Mucosa of rectum (tissue), 2 donors: ENCODE measurements around the gene TYW3.

Experiments used
- H3K27ac ChIP-seq, 2 donors: one replicate each; pipeline ENCODE4 v1.7.0; 2013; ENCODE audit warnings: inconsistent platforms in 2 of 2, low read depth in 2 of 2, low read length in 2 of 2
- H3K27me3 ChIP-seq, 2 donors: one replicate each; pipeline ENCODE4 v1.7.0; 2013; ENCODE audit warnings: low read length in 2 of 2; ENCODE audit not compliant: control insufficient read depth in 2 of 2, insufficient read depth in 2 of 2
- H3K36me3 ChIP-seq, 2 donors: one replicate each; pipeline ENCODE4 v1.7.0; 2013; ENCODE audit warnings: low read length in 2 of 2; ENCODE audit not compliant: control insufficient read depth in 2 of 2, insufficient read depth in 2 of 2
- H3K4me1 ChIP-seq, 2 donors: one replicate each; pipeline ENCODE4 v1.7.0; 2013; ENCODE audit warnings: low read length in 2 of 2, mild to moderate bottlenecking in 1 of 2; ENCODE audit not compliant: control insufficient read depth in 2 of 2, insufficient read depth in 2 of 2
- H3K4me3 ChIP-seq, 2 donors: one replicate each; pipeline ENCODE4 v1.7.0; 2013; ENCODE audit warnings: low read length in 2 of 2
- H3K9ac ChIP-seq, 2 donors: one replicate each; pipeline ENCODE4 v1.7.0; 2013; ENCODE audit warnings: low read length in 2 of 2, low read depth in 1 of 2, mild to moderate bottlenecking in 1 of 2
- H3K9me3 ChIP-seq, 2 donors: one replicate each; pipeline ENCODE4 v1.7.0; 2013; ENCODE audit warnings: low read length in 2 of 2; ENCODE audit not compliant: control insufficient read depth in 2 of 2
- donor health status: healthy.
- donor health status: Normal muscosa, but diverticular disease.

TYW3 gene

DNA sequence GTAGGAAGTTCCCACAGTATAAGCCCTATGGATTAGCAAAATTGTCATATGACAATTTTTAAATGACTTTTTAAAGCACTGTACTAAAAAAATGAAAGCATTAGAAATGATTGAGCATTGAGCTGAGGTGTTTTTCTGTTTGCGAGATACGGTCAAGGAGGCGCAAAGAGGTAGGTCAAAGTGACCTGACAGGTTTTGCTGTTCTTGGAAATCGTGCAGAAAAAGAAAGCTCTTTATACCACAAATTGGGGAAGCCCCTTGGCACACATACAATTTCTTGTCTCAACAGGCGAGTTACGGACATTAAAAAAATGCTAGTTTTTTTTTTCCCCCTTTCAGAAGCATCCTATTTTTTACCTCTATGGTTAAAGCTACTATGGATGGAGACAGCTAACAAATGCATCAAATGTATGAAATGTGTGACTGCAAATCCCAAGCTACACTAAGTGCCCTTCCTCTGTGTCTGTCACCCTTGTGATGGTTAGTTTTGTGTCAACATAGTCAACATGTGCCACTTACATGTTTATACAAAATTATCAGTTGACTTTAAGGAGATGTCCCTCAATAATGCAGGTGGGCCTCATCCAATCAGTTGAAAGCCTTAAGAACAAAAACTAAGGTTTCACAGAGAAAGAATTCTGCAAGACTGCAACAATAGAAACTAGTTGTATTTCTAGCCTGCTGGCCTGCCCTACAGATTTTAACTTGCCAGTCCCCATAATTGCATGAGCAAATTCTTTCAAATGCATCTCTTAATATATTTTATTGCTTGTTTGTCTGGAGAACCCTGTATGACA is 29.4 kb upstream of the TYW3 start:
- no peaks in the 10 kb centered on the region for H3K9me3 ChIP-seq
- H3K27ac ChIP-seq: no peak overlapping the region
- peaks cover 3 to 8% of the 10 kb centered on the region in 2 donors for H3K36me3 ChIP-seq
- no peaks in the 10 kb centered on the region for H3K27me3 ChIP-seq
- H3K4me3 ChIP-seq: no peak overlapping the region
- no peaks in the 10 kb centered on the region for H3K4me1 ChIP-seq
- H3K9ac ChIP-seq: no peak overlapping the region

DNA sequence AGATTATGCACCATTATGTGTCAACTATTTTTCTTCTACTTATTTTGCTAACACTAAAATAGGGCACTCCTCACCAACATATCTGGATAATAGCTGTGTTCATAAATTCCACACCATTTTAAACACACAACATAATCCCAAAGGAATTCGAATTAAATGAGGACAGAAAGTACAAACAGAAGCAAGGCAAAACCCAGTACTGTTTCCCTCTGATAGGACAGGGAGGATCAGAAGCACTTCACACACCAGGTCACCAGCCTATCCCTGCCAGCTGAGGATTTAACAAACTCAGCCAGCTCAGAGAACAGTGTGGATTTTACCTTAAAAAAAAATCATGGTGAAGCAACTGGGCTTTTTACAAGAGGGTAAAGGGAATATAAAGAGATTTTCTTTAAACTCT is 20.1 kb upstream of the TYW3 start:
- no peaks in the 10 kb centered on the region for H3K4me1 ChIP-seq
- no peaks in the 10 kb centered on the region for H3K27me3 ChIP-seq
- peaks cover 15 to 27% of the 10 kb centered on the region in 2 donors for H3K36me3 ChIP-seq
- H3K4me3 ChIP-seq: no peak overlapping the region
- no peak overlapping the region for H3K27ac ChIP-seq
- no peak overlapping the region for H3K9ac ChIP-seq
- H3K9me3 ChIP-seq: no peaks in the 10 kb centered on the region

DNA sequence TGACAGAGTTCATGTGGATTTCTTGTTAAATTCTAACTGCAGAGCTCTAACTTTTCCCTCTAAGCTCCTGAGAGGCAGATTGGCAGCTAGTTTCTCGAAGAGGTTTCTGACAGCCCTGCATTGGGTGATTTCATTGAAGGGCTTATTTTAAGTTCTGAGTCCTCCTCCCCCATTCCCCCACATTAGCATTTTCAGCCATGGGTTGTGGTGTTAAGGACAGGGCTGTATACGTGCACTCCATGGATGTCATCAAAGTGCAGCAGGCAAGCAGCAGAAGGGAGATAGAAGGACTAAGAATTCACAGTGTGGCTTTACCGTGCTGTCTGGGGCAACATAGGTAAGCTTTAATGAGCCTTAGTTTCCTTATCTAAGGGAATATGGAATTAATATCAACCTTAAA is 19.1 kb upstream of the TYW3 start:
- Histone ChIP-seq H3K27ac (no peak overlapping the region), H3K9ac (no peak overlapping the region), H3K36me3 (peaks cover 15 to 28% of the 10 kb centered on the region in 2 donors)

DNA sequence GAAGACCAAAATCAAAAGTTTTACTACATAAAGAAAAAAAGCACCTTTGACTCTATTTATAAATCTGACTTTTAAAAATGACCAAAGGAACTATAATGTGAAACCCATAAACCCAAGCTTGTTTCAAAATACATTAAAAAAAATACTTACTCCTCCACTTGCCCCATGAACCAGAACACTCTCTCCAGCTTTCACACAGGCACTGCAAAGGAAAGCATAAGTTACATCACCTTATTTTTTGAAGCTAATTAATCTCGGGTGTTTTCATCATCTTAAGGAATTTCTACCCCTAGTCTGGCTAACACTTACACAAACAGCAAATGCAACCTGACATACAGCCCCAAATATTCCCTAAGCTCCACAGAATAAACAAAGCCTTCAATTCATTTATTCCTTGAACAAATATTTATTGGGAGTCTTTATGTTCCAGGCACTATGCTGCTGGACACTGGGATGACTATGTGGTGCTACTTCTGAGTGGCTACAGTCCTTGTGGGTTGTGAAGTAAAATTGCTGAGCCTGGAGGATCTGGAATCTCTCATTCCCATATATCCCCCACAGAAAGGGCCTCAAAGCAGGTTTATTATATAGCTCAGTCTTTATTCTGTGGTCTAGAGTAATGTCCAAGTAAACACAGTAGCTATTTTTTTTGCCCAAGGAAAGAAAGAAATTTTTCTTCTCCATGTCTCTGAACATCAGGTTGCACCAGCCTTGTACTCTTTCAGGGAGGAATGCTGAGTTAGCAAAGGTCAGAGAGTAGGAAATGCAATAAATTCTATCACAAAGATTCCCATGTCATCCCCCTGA is 18.3 kb upstream of the TYW3 start:
- no peaks in the 10 kb centered on the region for H3K9me3 ChIP-seq
- H3K9ac ChIP-seq: no peak overlapping the region
- no peaks in the 10 kb centered on the region for H3K4me1 ChIP-seq
- H3K27ac ChIP-seq: no peak overlapping the region
- H3K36me3 ChIP-seq: peaks cover 10 to 25% of the 10 kb centered on the region in 2 donors
- H3K4me3 ChIP-seq: no peak overlapping the region
- H3K27me3 ChIP-seq: no peaks in the 10 kb centered on the region

More for the DNA sequence above, 19.1 kb upstream of the TYW3 start:
- Histone ChIP-seq H3K4me3 (no peak overlapping the region), H3K27me3 (no peaks in the 10 kb centered on the region), H3K9me3 (no peaks in the 10 kb centered on the region), H3K4me1 (no peaks in the 10 kb centered on the region)

DNA sequence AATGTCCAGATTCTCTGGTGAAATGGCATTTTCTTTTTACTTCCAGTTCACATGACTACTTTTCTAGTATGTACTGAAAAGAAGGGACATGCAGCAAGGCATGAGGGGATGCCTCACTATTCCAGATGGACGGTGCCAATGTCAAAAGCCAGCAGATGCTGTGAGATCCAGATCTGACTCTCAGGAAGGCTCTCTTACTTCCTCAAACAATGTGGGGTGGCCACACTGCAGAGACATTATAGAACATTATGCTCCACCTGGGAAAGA is 17.8 kb upstream of the TYW3 start:
- H3K36me3 ChIP-seq: peaks cover 13 to 25% of the 10 kb centered on the region in 2 donors
- no peak overlapping the region for H3K4me3 ChIP-seq
- H3K9me3 ChIP-seq: no peaks in the 10 kb centered on the region
- H3K9ac ChIP-seq: no peak overlapping the region
- no peaks in the 10 kb centered on the region for H3K27me3 ChIP-seq
- H3K27ac ChIP-seq: no peak overlapping the region
- H3K4me1 ChIP-seq: no peaks in the 10 kb centered on the region

DNA sequence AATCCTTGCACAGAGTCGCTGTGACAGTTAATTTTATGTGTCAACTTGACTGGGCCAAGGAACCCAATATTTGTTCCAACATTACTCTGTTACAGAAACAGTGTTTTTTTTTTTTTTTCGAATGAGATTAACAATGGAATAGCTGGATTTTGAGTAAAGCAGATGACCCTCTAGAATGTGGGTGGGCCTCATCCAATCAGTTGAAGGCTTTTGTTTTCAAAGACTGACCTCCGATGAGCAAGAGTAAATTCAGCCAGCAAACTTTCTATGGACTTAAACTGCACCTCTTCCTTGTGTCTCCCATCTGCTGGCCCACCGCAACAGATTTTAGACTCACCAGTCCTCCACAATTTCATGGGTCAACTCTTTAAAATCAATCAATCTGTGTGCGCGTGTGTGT is 17.1 kb upstream of the TYW3 start:
- H3K4me1 ChIP-seq: no peaks in the 10 kb centered on the region
- no peaks in the 10 kb centered on the region for H3K27me3 ChIP-seq
- H3K27ac ChIP-seq: no peak overlapping the region
- H3K4me3 ChIP-seq: no peak overlapping the region
- H3K36me3 ChIP-seq: peaks cover 19 to 26% of the 10 kb centered on the region in 2 donors
- no peaks in the 10 kb centered on the region for H3K9me3 ChIP-seq
- no peak overlapping the region for H3K9ac ChIP-seq

DNA sequence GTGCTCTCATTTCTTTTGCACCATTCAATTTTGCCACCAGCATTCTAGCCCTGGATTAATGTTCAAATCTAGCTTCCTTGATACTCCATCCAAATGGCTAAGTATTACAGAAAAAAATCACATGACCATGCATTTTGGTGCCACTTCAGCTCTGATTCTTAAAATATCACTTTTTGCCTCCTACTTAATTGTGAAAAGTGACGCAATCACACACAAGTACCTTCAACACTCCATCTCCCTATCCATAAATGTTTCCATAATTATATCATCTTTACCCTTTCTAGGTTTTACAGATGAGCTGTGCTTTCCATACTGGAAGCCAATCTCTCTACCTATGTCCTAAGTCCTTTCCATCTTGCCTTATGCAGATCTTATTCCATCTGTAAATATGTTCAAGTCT is 16.1 kb upstream of the TYW3 start:
- Histone ChIP-seq H3K36me3 (peaks cover 20 to 36% of the 10 kb centered on the region in 2 donors), H3K4me1 (no peaks in the 10 kb centered on the region), H3K9me3 (no peaks in the 10 kb centered on the region), H3K4me3 (no peak overlapping the region), H3K27ac (no peak overlapping the region), H3K27me3 (no peaks in the 10 kb centered on the region), H3K9ac (no peak overlapping the region)

DNA sequence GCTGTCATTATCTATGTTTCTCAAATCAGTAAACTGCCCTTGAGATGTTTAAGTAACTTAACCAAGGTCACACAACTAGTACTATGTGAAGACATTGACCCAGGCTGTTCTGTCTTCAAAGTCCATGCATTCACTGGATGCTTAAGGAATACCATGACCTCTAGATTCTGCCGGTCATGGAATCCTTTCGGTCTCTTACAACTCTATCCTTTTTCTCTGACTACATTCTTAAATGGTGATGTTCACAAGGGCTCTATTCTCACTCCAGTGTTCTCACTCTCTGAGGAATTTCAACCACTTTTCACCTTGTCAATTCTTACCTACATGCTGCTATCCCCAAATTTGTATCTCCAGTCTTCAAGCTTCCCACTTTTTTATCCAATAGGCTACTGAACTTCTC is 15.3 kb upstream of the TYW3 start:
- Histone ChIP-seq H3K27ac (no peak overlapping the region), H3K9me3 (no peaks in the 10 kb centered on the region), H3K27me3 (no peaks in the 10 kb centered on the region), H3K4me3 (no peak overlapping the region), H3K36me3 (peaks cover 20 to 42% of the 10 kb centered on the region in 2 donors), H3K9ac (no peak overlapping the region), H3K4me1 (no peaks in the 10 kb centered on the region)

DNA sequence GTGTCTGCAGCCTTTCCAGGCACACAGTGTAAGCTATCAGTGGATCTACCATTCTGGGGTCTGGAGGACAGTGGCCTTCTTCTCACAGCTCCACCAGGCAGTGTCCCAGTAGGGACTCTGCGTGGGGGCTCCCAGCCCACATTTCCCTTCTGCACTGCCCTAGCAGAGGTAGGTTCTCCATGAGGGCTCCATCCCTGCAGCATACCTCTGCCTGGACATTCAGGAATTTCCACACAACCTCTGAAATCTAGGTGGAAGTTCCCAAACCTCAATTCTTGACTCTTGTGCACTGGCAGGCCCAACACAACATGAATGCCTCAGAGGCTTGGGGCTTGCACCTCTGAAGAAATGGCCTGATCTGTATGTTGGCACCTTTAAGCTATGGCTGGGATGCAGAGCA is 6.9 kb upstream of the TYW3 start:
- Histone ChIP-seq H3K9me3 (peaks cover 0 to 3% of the 10 kb centered on the region in 2 donors), H3K4me3 (no peak overlapping the region), H3K9ac (no peak overlapping the region), H3K27me3 (no peaks in the 10 kb centered on the region), H3K4me1 (no peaks in the 10 kb centered on the region), H3K27ac (no peak overlapping the region), H3K36me3 (peaks cover 6 to 24% of the 10 kb centered on the region in 2 donors)

DNA sequence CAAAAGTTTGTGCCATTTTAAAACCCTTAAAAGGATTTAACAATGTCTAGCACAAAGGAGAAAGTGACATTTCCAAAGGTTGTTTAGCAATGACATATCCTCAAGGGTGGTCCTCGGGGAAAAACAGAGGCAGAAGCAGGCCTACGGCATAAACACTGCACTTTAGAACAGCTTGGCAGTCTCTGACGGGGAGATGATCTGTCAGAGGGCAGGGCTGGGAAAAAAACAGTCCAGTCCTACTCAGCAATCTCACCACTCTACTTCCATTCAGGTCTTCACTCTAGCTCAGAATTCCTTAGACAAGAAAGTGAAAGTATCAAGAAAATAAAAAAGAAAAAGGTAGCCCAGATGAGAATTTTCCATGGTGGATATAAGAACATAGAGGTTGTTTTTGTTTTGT is 4.2 kb upstream of the TYW3 start:
- no peak overlapping the region for H3K9ac ChIP-seq
- H3K36me3 ChIP-seq: peaks cover 0 to under 1% of the 10 kb centered on the region in 2 donors

More for the DNA sequence above, 4.2 kb upstream of the TYW3 start:
- H3K4me1 ChIP-seq: peaks cover 5 to 6% of the 10 kb centered on the region in 2 donors
- no peak overlapping the region for H3K4me3 ChIP-seq
- no peaks in the 10 kb centered on the region for H3K27me3 ChIP-seq
- peaks cover 0 to 3% of the 10 kb centered on the region in 2 donors for H3K9me3 ChIP-seq
- no peak overlapping the region for H3K27ac ChIP-seq
